Activated T-cell treated with anti-CD3 and anti-CD28 coated beads, Interleukin-2, amount 50 U/mL, for 1 hour (primary cell): ENCODE data around the gene KLHL5.
"Not testable (repeated sequence)": the region's sequence is repeated elsewhere in the genome, so short reads cannot be mapped to it uniquely, and the experiment has no call there.

Source experiments
- DNase-seq: peaks from one replicate; pipeline ENCODE4 v3.0.0-alpha.2; 2020

KLHL5 gene, protein sequence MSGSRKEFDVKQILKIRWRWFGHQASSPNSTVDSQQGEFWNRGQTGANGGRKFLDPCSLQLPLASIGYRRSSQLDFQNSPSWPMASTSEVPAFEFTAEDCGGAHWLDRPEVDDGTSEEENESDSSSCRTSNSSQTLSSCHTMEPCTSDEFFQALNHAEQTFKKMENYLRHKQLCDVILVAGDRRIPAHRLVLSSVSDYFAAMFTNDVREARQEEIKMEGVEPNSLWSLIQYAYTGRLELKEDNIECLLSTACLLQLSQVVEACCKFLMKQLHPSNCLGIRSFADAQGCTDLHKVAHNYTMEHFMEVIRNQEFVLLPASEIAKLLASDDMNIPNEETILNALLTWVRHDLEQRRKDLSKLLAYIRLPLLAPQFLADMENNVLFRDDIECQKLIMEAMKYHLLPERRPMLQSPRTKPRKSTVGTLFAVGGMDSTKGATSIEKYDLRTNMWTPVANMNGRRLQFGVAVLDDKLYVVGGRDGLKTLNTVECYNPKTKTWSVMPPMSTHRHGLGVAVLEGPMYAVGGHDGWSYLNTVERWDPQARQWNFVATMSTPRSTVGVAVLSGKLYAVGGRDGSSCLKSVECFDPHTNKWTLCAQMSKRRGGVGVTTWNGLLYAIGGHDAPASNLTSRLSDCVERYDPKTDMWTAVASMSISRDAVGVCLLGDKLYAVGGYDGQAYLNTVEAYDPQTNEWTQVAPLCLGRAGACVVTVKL

GRCh38 chr4:39062094-39062769 is at the start of gene KLHL5:
TSS of gene KLHL5 (plus strand) at chr4:39062232. CDS start at chr4:39062653, 421 bp downstream.
- no peak for DNase-seq

- DNase-seq: no peak
Measured at GRCh38 chr4:39014028-39014427, 48.0 kb upstream of the KLHL5 start.

GRCh38 chr4:39020130-39020529 is 41.9 kb upstream of the KLHL5 start:
- DNase-seq: no peak

- no peak for DNase-seq
Measured at GRCh38 chr4:39021631-39022030, 40.4 kb upstream of the KLHL5 start.

- DNase-seq: no peak
Measured at GRCh38 chr4:39022241-39022640, 39.8 kb upstream of the KLHL5 start.

DNA sequence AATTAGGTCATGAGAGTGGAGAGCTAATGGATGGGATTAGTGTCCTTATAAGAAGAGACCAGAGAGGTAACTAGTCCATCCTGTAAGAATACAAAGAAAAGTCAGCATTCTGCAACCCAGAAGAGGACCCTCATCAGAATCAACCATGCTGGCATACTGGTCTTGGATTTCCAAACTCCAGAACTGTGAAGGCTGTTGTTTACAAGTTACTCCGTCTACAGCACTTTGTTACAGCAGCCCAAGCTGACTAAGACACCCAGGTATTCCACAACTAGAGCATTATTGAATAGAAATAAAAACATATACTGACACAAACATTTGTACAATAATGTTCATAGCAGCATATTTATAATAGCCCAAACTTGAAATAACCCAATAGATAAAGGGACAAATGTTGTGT is 39.0 kb upstream of the KLHL5 start:
- DNase-seq: no peak

DNA sequence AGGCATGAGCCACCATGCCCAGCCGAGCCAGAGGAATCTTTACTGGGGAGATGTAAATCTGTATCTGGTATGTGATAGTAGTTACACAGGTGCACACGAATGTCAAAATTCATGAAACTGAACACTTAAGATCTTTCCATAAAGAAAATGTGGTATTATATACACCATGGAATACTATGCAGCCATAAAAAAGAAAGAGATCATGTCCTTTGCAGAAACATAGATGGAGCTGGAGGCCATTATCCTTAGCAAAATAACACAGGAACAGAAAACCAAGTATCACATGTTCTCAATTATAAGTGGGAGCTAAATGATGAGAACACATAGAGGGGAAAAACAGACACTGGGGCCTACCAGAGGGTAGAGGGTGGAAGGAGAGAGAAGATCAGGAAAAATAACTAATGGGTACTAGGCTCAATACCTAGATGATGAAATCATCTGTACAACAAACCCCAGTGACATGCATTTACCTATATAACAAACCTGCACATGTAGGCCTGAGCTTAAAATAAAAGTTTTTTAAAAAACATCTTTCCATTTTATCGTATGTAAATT is 37.6 kb upstream of the KLHL5 start:
- DNase-seq: no peak

GRCh38 chr4:39025552-39026085 is 36.4 kb upstream of the KLHL5 start:
- no peak for DNase-seq

GRCh38 chr4:39026096-39026495 is 35.9 kb upstream of the KLHL5 start:
- no peak for DNase-seq

GRCh38 chr4:39029752-39030694 is 32.0 kb upstream of the KLHL5 start:
- DNase-seq: no peak

GRCh38 chr4:39030725-39031124 is 31.3 kb upstream of the KLHL5 start:
- DNase-seq: no peak

DNA sequence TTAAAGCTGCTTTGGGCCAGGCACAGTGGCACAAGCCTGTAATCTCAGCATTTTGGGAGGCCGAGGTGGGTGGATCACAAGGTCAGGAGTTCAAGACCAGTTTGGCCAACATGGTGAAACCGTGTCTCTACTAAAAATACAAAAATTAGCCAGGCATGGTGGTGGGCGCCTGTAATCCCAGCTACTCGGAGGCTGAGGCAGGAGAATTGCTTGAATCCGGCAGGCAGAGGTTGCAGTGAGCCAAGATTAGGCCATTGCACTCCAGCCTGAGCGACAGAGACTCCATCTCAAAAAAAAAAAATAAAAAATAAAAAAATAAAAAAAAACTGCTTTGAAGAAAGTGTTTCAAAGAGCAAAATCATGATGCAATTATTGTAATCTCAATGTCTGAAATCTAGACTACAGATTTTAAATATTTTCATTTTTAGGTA is 30.4 kb upstream of the KLHL5 start:
- DNase-seq: not testable (repeated sequence)

GRCh38 chr4:39032218-39033085 is 29.6 kb upstream of the KLHL5 start, which contains the start of gene TMEM156:
TSS of gene TMEM156 (minus strand) at chr4:39032409. CDS start at chr4:39032313, 96 bp downstream.
- no peak for DNase-seq

GRCh38 chr4:39036172-39036571 is 25.9 kb upstream of the KLHL5 start:
- DNase-seq: no peak

GRCh38 chr4:39037491-39037825 is 24.6 kb upstream of the KLHL5 start:
- DNase-seq: no peak

GRCh38 chr4:39037941-39038340 is 24.1 kb upstream of the KLHL5 start:
- no peak for DNase-seq

DNA sequence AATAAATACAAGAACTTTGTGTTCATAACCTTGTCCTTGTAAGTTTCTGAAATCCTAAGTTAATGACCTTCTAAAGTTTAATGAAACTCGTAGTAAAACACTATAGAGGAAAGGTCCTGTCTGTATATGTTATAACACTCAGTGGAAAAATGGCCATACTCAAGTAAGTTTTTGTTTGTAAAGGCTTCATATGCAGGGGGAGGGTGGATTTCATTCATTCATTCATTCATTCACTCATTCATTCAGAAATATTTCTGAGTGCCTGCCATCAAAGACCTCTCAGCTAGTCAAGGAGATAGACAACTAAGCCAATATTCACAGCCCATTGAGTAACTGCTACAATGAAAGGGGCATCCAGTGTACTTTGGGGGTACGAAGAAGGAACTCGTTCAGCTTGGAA is 22.9 kb upstream of the KLHL5 start:
- DNase-seq: no peak

- DNase-seq: no peak
Measured at GRCh38 chr4:39042366-39042765, 19.7 kb upstream of the KLHL5 start.

DNA sequence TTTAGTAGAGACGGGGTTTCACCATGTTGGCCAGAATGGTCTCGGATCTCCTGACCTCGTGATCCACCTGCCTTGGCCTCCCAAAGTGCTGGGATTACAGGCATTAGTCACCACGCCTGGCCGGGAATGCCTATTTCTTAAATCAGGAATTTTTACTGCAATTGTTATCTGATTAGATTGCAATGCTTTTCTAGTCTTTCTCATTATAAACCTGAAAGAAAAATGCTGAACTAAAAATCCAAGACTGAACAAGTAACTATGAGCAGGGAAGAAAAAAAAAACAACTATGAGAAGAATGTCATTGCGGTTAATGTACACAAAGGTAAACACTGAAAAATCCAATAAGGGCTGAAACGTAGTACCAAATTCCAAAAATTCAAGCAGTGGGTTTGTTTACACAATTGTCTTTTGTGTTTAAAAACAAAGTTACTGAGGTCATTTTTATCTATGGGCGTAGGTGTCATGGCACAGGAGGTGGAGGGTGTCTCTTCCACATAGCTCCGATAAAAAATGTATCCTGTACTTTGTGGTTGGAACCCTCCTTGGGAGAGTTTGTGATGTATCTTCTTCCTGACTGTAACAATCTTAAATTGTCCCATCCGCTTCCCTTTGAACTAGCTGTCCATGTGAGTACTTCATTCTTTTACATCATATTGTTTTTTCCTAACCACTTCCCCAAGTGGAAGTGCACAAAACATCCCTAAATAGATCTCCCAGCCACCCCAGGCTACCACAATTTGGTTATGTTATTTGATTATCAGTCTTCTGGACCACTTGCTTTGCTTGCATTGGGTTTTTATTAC is 18.8 kb upstream of the KLHL5 start:
- DNase-seq: no peak

GRCh38 chr4:39043861-39044363 is 18.1 kb upstream of the KLHL5 start:
- no peak for DNase-seq
